Effector CD8-positive, alpha-beta T cell (primary cell): ENCODE data around the gene TBCD.
"Not testable (repeated sequence)": the region's sequence is repeated elsewhere in the genome, so short reads cannot be mapped to it uniquely, and the experiment has no call there.

ENCODE experiments used
- DNase-seq: peaks from one replicate; lab custom pipeline; 2025; lab: John Stamatoyannopoulos, UW

The TBCD gene

GRCh38 chr17:82974136-82974952 lies 222.5 kb downstream of the TBCD start:
- no peak for DNase-seq

- no peak for DNase-seq
Observed at GRCh38 chr17:82976982-82977488, 225.2 kb downstream of the TBCD start.

- no peak for DNase-seq
Observed at GRCh38 chr17:82977606-82978005, 225.7 kb downstream of the TBCD start.

- DNase-seq: no peak
Observed at GRCh38 chr17:82978765-82979349, 227.0 kb downstream of the TBCD start.

GRCh38 chr17:82979718-82980117 lies 227.9 kb downstream of the TBCD start:
- no peak for DNase-seq

GRCh38 chr17:82980632-82981031 lies 228.8 kb downstream of the TBCD start:
- DNase-seq: no peak

- no peak for DNase-seq
Observed at GRCh38 chr17:82981141-82981730, 229.4 kb downstream of the TBCD start.

GRCh38 chr17:82983510-82984248 lies 231.8 kb downstream of the TBCD start:
- DNase-seq: no peak

GRCh38 chr17:82984249-82984617 lies 232.4 kb downstream of the TBCD start:
- not testable (repeated sequence) for DNase-seq

GRCh38 chr17:82984751-82985427 lies 233.0 kb downstream of the TBCD start:
- DNase-seq: no peak

- DNase-seq: no peak
Observed at GRCh38 chr17:82985428-82985805, 233.6 kb downstream of the TBCD start.

GRCh38 chr17:82985973-82986372 lies 234.1 kb downstream of the TBCD start:
- peak; percentile 18 for DNase-seq

GRCh38 chr17:82989051-82989450 lies 237.2 kb downstream of the TBCD start:
- not testable (repeated sequence) for DNase-seq

GRCh38 chr17:82989881-82990280 lies 238.0 kb downstream of the TBCD start:
- no peak for DNase-seq

GRCh38 chr17:82993005-82993404 lies 241.1 kb downstream of the TBCD start:
- no peak for DNase-seq
